Left forelimb (tissue), 1 donor: ENCODE measurements around the gene TAF8.

ENCODE experiments used
- DNase-seq: peaks from one replicate; pipeline ENCODE4 v3.0.0-alpha.2; 2018; ENCODE audit warnings: low spot score

Gene TAF8

GRCh38 chr6:42125663-42126062, 75.3 kb downstream of the TAF8 start:
- DNase-seq = no peak

GRCh38 chr6:42128460-42129359, 78.4 kb downstream of the TAF8 start:
- DNase-seq = no peak

GRCh38 chr6:42129360-42129676, 79.0 kb downstream of the TAF8 start:
- no peak for DNase-seq

- DNase-seq = no peak
These were observed 81.2 kb downstream of the TAF8 start for GRCh38 chr6:42131531-42131930.

- no peak for DNase-seq
These were observed 83.6 kb downstream of the TAF8 start for GRCh38 chr6:42133926-42134325.

- DNase-seq = no peak
These were observed 84.8 kb downstream of the TAF8 start for GRCh38 chr6:42135161-42135560.

- no peak for DNase-seq
These were observed 85.4 kb downstream of the TAF8 start for GRCh38 chr6:42135722-42136121.

GRCh38 chr6:42136508-42137193, 86.3 kb downstream of the TAF8 start:
- DNase-seq = no peak
